SW480 (cell line): Measurements from ENCODE around the gene PDZD2.
A peak's percentile ranks its signal among the peaks of the same experiment; 100 is the strongest.
"Not testable (repeated sequence)": the region's sequence is repeated elsewhere in the genome, so short reads cannot be mapped to it uniquely, and the experiment has no call there.

Source experiments
- DNase-seq: peaks from one replicate; pipeline ENCODE4 v3.0.0-alpha.2; 2016; ENCODE audit warnings: low spot score

Gene PDZD2

GRCh38 chr5:32040181-32040695 is 401.3 kb downstream of the PDZD2 start:
- DNase-seq, result not testable (repeated sequence)

DNA sequence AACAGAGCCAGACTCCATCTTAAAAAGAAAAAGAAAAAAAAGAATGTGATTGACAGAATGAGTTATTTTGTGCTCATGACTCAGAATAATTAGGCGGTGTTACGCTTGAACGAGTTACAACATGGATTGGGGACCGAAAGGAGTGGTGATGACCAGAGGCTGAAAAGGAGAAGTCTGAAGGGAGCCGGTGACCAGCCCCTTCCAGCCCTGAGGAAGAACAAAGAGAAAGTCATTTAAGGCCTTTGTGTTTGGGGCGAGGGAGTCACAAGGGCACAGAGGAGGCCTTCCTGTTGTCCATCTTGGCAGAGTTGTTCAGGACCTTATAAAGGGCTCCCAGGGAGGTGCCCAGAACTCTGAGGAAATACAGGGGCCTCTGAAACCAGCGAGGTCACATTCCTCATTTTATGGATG is 403.6 kb downstream of the PDZD2 start:
- no peak for DNase-seq

DNA sequence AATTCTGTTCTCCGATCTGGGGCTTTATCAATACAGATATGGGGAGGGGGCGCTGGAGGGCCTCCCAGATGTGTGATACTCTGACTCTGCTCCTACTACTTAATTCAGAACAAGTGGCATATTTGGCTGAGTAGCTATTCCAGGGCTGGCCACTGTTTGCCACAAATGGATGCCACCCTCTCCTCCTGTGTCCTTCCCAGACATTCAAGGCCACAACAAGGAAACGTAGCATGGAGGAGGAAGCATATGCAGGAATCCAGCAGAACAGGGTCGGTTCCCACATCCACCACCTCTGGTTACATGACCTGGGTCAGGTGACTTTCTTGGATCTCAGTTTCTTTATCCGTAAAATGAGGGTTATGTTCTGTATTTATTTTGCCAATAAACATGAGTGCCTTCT is 404.2 kb downstream of the PDZD2 start:
- no peak for DNase-seq

DNA sequence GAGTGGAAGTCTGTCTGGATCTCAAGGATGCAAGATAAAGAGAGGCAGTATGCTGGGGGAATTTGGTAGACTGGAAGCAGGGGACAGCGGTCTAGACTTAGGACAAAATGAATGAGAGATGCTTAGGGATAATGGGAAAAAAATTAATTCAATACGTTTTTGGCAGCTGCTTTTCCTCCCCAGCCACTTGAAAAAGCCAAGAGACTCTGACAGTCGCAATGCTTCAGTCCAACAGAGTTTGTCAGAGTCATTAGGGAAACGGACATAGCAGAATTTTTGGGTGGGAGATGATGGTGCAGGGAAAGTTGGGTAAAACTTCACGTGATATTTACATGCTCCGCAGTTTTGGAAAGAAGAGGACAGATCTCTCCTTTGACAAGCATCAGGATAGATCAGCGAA is 405.5 kb downstream of the PDZD2 start:
- DNase-seq, result no peak

DNA sequence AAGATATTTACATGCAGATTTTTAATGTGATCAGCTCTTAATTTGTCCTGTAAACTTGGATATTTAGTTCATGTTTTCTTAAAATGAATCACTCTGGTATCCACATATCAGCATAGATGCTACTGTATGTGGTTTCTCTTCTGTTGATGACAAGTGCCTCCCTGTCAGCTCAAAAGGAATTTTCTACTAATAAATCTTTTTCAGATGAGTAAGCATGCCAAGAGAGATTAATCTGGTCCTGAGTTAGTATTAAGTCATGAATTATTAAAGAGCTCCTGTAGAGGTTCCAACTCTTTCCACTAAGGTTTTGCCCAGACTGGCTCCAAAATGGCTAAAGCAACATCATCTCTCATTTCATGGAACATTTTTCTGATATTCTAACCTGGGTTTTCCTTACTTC is 406.0 kb downstream of the PDZD2 start:
- peak; percentile 14 for DNase-seq

DNA sequence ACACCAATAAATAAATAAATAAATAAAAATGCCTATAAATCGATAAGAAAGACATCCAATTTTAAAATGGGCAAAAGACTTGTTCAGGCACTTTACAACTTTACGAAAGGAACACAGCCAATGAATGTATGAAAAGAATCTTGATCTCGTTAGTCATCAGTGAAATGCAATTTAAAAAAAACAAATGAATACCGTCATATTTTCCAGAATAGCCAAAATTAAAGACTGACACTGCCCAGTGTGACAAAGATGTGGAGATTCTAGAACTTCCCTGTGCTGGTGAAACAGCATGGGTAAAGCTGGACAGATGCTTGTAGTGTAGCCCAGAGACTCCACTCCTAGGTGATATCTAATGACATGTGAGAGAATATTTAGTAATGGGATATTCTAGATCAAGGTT is 408.1 kb downstream of the PDZD2 start:
- DNase-seq, result no peak

DNA sequence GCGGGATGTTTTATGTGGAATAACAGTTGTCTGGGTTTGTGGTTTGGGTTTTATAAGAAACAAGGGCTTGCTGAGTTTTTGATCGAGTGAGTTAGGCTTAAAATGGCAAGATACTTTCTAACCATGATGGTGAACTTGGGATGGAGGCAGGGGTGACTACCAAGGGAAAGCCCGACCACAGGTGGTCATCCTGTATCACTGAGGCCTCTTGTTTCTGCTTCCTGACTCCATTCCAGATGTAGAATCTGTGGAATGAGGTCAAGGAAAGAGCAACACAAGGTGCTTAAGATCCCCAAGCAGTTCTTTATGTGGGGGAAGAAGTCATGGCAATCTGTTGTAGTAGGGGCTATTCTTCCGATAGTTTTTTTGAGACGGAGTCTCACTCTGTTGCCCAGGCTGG is 412.9 kb downstream of the PDZD2 start:
- DNase-seq, result no peak

GRCh38 chr5:32055891-32056866 is 417.2 kb downstream of the PDZD2 start:
- no peak for DNase-seq

- peak; percentile 16 for DNase-seq
Measured at GRCh38 chr5:32057187-32058096, 418.5 kb downstream of the PDZD2 start.

DNA sequence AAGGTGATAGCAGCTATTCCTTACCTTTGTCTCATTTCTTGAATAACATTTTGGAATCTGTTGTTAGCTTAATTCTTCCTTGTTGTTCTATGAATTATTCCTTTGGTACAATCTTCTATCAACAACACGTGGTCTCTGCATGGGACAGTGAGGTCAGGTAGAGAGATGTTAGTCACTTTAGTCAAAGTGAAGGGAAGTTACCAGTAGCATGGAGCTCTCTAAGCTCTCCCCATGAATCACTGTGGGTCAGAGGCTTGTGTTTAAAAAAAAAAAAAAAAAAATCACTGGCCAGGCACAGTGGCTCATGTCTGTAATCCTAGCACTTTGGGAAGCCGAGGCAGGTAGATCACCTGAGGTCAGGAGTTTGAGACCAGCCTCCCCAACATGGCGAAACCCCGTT is 419.2 kb downstream of the PDZD2 start:
- no peak for DNase-seq

GRCh38 chr5:32058997-32059396 is 420.1 kb downstream of the PDZD2 start:
- DNase-seq, result no peak

GRCh38 chr5:32059761-32060530 is 421.0 kb downstream of the PDZD2 start:
- DNase-seq, result peak; percentile 11

GRCh38 chr5:32061236-32061635 is 422.3 kb downstream of the PDZD2 start:
- no peak for DNase-seq

DNA sequence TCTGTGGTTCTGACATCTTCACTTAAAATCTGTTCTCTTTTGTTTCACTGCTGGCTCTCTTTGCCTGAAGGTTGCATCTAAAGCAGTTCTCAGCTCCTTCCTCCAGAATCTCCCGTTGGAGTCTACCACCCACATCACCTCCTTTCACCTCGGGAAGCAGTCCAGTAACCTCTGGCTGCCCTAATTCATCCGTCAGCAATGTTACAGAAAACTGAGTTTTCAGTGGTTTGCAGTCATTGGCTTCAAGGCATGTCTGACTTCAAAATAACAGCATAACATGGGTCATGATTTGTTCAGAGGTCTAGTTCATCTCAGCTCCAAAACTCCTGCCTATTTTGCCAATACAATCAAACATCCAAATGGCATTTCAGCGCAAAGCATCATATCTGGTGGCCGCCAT is 427.5 kb downstream of the PDZD2 start:
- no peak for DNase-seq

- DNase-seq, result no peak
Measured at GRCh38 chr5:32067774-32068470, 429.0 kb downstream of the PDZD2 start.

DNA sequence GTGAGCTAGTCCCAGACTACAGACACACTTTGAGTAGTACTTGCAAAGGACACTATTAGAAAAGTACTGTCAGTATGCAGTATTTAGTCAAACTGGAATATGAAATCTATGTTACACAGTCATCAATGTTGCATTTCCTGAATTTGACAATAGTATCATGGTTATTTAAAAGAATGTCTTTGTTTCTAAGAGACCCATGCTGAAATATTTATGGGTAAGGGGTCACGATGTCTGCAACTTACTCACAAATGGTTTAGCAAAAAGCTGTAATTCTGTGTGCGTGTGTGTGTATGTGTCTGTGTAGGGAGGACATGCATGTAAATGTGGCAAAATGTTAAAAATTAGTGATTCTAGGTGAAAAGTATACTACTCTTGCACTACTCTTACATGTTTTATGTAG is 429.6 kb downstream of the PDZD2 start:
- DNase-seq, result no peak

DNA sequence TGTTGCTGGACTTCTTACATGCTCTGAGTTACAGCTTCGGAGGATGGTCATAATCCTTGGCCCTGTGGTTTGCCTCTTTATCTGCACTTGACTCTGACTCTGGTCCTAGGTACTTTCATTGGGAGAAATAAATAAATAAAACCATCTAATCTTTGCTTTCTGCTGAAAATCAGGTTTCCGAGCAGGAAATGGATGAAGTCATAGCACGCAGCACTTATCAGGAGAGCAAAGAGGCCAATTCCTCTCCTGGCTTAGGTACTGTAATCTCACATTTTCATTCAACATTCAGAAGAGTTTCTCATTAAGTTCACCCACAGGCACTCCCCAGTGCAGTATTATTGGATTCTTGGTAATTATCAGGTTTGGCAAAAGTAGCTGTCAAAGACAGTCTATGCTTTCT is 430.5 kb downstream of the PDZD2 start:
- DNase-seq, result no peak

DNA sequence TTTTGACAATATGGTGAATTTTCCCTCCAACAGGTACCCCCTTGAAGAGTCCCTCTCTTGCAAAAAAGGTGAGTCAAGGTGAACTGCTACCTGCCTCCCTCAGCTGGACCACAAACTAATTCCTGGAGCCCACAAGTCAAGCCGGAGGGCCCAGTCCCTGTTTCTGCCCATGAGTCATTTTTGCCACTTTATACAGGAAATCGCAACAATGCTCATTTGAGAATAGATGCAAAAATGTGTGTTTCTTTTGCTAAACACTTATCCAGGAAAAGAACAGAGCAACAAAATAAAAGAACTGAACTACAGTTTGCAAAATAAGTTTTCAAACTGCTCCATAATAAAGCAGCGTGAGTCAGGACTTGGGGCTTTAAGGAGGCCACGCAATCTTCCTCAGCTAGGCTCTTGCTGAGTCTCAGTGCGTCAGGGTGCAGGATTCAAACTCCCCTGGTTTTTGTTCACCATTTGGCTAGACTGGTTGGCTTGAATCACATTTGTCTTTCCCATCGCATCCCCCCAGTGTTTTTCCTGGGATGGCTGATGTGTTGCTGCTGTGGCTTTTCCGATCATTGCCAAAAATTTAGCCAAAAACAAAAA is 432.5 kb downstream of the PDZD2 start:
- DNase-seq, result no peak

DNA sequence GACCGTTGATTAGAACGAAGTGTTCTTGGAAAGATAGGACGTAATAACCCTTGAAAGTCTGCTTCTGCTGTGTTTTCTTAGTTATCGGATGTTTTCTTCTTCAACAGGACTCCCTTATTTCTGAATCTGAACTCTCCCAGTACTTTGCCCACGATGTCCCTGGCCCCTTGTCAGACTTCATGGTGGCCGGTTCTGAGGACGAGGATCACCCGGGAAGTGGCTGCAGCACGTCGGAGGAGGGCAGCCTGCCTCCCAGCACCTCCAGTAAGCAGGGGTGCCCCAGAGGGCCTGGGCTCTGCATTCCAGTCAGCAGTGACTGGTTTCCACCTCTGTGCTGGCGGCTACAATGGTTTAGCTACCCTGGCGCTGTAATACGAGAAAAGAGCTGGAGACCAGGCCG is 433.1 kb downstream of the PDZD2 start:
- no peak for DNase-seq

DNA sequence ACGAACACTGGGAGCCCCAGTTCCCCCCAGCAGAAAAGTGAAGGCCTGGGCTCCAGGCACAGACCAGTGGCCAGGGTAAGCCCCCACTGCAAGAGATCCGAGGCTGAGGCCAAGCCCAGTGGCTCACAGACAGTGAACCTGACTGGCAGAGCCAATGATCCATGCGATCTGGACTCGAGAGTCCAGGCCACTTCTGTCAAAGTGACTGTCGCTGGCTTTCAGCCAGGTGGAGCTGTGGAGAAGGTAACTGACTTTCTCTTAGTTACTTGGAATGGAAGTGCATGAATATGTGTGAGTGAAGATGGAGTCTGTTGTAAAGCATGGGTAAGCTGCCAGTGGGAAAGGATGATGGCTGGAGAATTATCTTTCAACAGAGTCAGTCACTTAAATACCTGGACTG is 435.5 kb downstream of the PDZD2 start:
- no peak for DNase-seq
